SK-N-SH (cell line): ENCODE data around the gene DDX54.

ENCODE experiments used
- CHD2 ChIP-seq: fragments of 150-350 bp; IDR thresholded peaks from 2 replicates; pipeline ENCODE4 v1.6.1; 2018; ENCODE audit warnings: low read length; ENCODE audit not compliant: partially characterized antibody
- CTCF ChIP-seq: fragments of 200-600 bp; sonication (generic); IDR thresholded peaks from 2 replicates; pipeline ENCODE4 v1.6.1; 2017; ENCODE audit warnings: antibody characterized with exemption, mild to moderate bottlenecking, moderate library complexity
- EP300 ChIP-seq, 2 experiments: IDR thresholded peaks; 2 replicates each; pipeline versions ENCODE4 v1.4.0 to v1.6.1; 2012; ENCODE audit warnings: borderline replicate concordance in 1 of 2, low read depth in 1 of 2, low read length in 1 of 2
- GABPA ChIP-seq: IDR thresholded peaks from 2 replicates; pipeline ENCODE4 v1.4.0; 2012; ENCODE audit warnings: low read depth, mild to moderate bottlenecking
- NRF1 ChIP-seq: IDR thresholded peaks from 2 replicates; pipeline ENCODE4 v1.6.1; 2012; ENCODE audit warnings: low read depth, mild to moderate bottlenecking, low read length
- PBX3 ChIP-seq: IDR thresholded peaks from 2 replicates; pipeline ENCODE4; 2012
- POLR2AphosphoS5 ChIP-seq: IDR thresholded peaks from 2 replicates; pipeline ENCODE4 v1.6.1; 2012; ENCODE audit warnings: low read depth, low read length
- REST ChIP-seq: IDR thresholded peaks from 2 replicates; pipeline ENCODE4 v1.6.1; 2012; ENCODE audit warnings: mild to moderate bottlenecking, low read depth, low read length, moderate library complexity
- RFX5 ChIP-seq: IDR thresholded peaks from 2 replicates; pipeline ENCODE4 v1.6.1; 2012; ENCODE audit warnings: mild to moderate bottlenecking, improper control_type of control experiment, low read length
- RXRA ChIP-seq: IDR thresholded peaks from 2 replicates; pipeline ENCODE4 v1.4.0; 2012; ENCODE audit warnings: low read depth, mild to moderate bottlenecking, borderline replicate concordance
- SMC3 ChIP-seq: IDR thresholded peaks from 2 replicates; pipeline ENCODE4 v1.6.1; 2012; ENCODE audit warnings: low read depth, low read length, improper control_type of control experiment
- TEAD4 ChIP-seq: IDR thresholded peaks from 2 replicates; pipeline ENCODE4 v1.4.0; 2012; ENCODE audit warnings: mild to moderate bottlenecking, borderline replicate concordance; ENCODE audit not compliant: insufficient read depth
- USF1 ChIP-seq: IDR thresholded peaks from 2 replicates; pipeline ENCODE4 v1.4.0; 2012; ENCODE audit warnings: low read depth, borderline replicate concordance
- USF2 ChIP-seq: fragments of 150-350 bp; IDR thresholded peaks from 2 replicates; pipeline ENCODE4 v1.6.1; 2017; ENCODE audit warnings: antibody characterized with exemption, low read length, low read depth, borderline replicate concordance

- TF ChIP-seq EP300 (IDR thresholded peaks at IDR 0.05; ENCODE audit: borderline replicate concordance in 1 of 2, low read depth in 1 of 2, low read length in 1 of 2): no peak
- TF ChIP-seq CTCF: no peak
- TF ChIP-seq TEAD4: no peak
- no peak for TF ChIP-seq USF1
- no peak for TF ChIP-seq POLR2AphosphoS5
- TF ChIP-seq CHD2: no peak
- TF ChIP-seq SMC3: no peak
- no peak for TF ChIP-seq REST
- no peak for TF ChIP-seq RXRA
- no peak for TF ChIP-seq NRF1
- TF ChIP-seq RFX5: no peak
- no peak for TF ChIP-seq USF2
- no peak for TF ChIP-seq PBX3
- no peak for TF ChIP-seq GABPA
These were observed 64.5 kb downstream of the DDX54 start for GRCh38 chr12:113120670-113121370.
